Measurements from ENCODE around the gene LSS. TPM values are rescaled to one million over a fixed set of nuclear protein-coding genes. Genes with fewer than 3 reads are reported as not detected.
"Not testable (repeated sequence)": the region's sequence is repeated elsewhere in the genome, so short reads cannot be mapped to it uniquely, and the experiment has no call there.

The LSS gene
- polyA plus RNA-seq, 1 donor from 2014 or later = 101 TPM

- no peak overlapping the region for H2AFZ ChIP-seq (ENCODE audit: low read depth, low read length)
Observed at GRCh38 chr21:46141767-46142581, 86.6 kb downstream of the LSS start.

DNA sequence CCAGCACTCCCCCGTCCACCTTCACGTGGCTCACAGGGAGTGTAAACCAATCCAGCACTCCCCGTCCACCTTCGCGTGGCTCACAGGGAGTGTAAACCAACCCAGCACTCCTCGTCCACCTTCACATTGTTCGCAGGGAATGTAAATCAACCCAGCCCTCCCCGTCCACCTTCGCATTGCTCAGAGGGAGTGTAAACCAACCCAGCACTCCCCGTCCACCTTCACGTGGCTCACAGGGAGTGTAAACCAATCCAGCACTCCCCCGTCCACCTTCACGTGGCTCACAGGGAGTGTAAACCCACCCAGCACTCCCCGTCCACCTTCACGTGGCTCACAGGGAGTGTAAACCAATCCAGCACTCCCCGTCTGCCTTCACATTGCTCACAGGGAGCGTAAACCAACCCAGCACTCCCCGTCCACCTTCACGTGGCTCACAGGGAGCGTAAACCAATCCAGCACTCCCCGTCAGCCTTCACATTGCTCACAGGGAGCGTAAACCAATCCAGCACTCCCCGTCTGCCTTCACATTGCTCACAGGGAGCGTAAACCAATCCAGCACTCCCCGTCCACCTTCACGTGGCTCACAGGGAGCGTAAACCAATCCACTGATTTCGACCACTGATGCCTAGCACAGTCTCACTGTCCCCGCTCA is 88.1 kb downstream of the LSS start:
- not testable (repeated sequence) for H3K79me2 ChIP-seq (replicated peaks; ENCODE audit: insufficient read depth, low read length); H3F3A ChIP-seq (ENCODE audit: insufficient read depth, low read length, poor library complexity, severe bottlenecking); H3K36me3 ChIP-seq (ENCODE audit: insufficient read depth, low read length); H2AFZ ChIP-seq (ENCODE audit: low read depth, low read length); H3K4me3 ChIP-seq (ENCODE audit: low read length); H3K9me3 ChIP-seq (ENCODE audit: low read length); H3K4me2 ChIP-seq (ENCODE audit: low read length); H3K9ac ChIP-seq (ENCODE audit: low read length); H3K27ac ChIP-seq (ENCODE audit: low read length); H3K9me2 ChIP-seq (ENCODE audit: insufficient read depth, low read length); H4K20me1 ChIP-seq (ENCODE audit: insufficient read depth)
- H3K27me3 ChIP-seq (ENCODE audit: insufficient read depth, low read depth, low read length) = peaks cover 22% of the 10 kb centered on the region

More at GRCh38 chr21:46141767-46142581, 86.6 kb downstream of the LSS start:
- Histone ChIP-seq H3K27me3 (ENCODE audit: insufficient read depth, low read depth, low read length) (peaks cover 22% of the 10 kb centered on the region), H3K9me3 (ENCODE audit: low read length) (no peaks in the 10 kb centered on the region), H3K9me2 (ENCODE audit: insufficient read depth, low read length) (no peaks in the 10 kb centered on the region), H4K20me1 (ENCODE audit: insufficient read depth) (no peaks in the 10 kb centered on the region), H3K4me3 (ENCODE audit: low read length) (no peak overlapping the region), H3K27ac (ENCODE audit: low read length) (no peak overlapping the region), H3K9ac (ENCODE audit: low read length) (no peak overlapping the region), H3F3A (ENCODE audit: insufficient read depth, low read length, poor library complexity, severe bottlenecking) (no peaks in the 10 kb centered on the region), H3K4me2 (ENCODE audit: low read length) (no peak overlapping the region), H3K36me3 (ENCODE audit: insufficient read depth, low read length) (no peaks in the 10 kb centered on the region), H3K79me2 (replicated peaks; ENCODE audit: insufficient read depth, low read length) (no peaks in the 10 kb centered on the region)
- no peak for TF ChIP-seq SMC3 (conservative IDR thresholded peaks at IDR 0.05; ENCODE audit: poor library complexity)
- TF ChIP-seq EP300 (conservative IDR thresholded peaks at IDR 0.05; ENCODE audit: poor library complexity, severe bottlenecking) = no peak
- TF ChIP-seq REST (IDR thresholded peaks at IDR 0.05; ENCODE audit: borderline replicate concordance) = no peak
- no peak for TF ChIP-seq EZH2 (IDR thresholded peaks at IDR 0.05; ENCODE audit: borderline replicate concordance, insufficient read depth, low read length, poor library complexity, severe bottlenecking)
- TF ChIP-seq MXI1 (conservative IDR thresholded peaks at IDR 0.05; ENCODE audit: poor library complexity, severe bottlenecking) = no peak
- TF ChIP-seq, protein P1, sequence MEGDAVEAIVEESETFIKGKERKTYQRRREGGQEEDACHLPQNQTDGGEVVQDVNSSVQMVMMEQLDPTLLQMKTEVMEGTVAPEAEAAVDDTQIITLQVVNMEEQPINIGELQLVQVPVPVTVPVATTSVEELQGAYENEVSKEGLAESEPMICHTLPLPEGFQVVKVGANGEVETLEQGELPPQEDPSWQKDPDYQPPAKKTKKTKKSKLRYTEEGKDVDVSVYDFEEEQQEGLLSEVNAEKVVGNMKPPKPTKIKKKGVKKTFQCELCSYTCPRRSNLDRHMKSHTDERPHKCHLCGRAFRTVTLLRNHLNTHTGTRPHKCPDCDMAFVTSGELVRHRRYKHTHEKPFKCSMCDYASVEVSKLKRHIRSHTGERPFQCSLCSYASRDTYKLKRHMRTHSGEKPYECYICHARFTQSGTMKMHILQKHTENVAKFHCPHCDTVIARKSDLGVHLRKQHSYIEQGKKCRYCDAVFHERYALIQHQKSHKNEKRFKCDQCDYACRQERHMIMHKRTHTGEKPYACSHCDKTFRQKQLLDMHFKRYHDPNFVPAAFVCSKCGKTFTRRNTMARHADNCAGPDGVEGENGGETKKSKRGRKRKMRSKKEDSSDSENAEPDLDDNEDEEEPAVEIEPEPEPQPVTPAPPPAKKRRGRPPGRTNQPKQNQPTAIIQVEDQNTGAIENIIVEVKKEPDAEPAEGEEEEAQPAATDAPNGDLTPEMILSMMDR (IDR thresholded peaks at IDR 0.05; ENCODE audit: poor library complexity, severe bottlenecking) = no peak
- TF ChIP-seq RAD21 (conservative IDR thresholded peaks at IDR 0.05) = no peak
- no peak for TF ChIP-seq TAF1 (IDR thresholded peaks at IDR 0.05; ENCODE audit: low read depth)
- TF ChIP-seq POLR2AphosphoS5 (IDR thresholded peaks at IDR 0.05) = no peak

Data from neural cell (in vitro differentiated cells).